ENCODE measurements around the gene PTPRG. TPM values are rescaled to one million over a fixed set of nuclear protein-coding genes. Genes with fewer than 3 reads are reported as not detected.

Gene PTPRG
- total and polyA plus RNA-seq, 2 of the 13 experiments (the other 11 are each of a cell fraction or from before 2014, with no cell fraction given): 8.0 to 25.3 TPM

DNA sequence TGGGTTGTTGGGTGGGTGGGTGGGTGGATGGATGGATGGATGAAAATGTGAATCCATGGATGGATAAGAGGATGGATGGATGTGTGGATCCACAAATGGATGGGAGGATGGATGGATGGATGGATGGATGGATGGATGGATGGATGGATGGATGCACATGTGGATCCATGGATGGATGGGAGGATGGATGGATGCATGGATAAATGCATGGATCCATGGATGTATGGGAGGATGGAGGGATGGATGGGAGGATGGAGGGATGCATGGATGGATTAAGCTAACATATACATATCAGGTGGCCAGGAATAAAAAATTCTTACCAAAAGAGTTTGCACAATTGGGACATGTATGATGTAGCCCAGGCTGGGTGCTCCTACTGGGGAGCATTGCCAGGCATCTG is 616.7 kb downstream of the PTPRG start:
- POLR2A ChIA-PET: no interaction called here
- TF ChIP-seq PHF21A (CRISPR knock-in tag; IDR thresholded peaks at IDR 0.05) (no peak), RFX1 (IDR thresholded peaks at IDR 0.05) (no peak), PLRG1 (conservative IDR thresholded peaks at IDR 0.05) (no peak), FOSL1 (CRISPR knock-in tag; IDR thresholded peaks at IDR 0.05; ENCODE audit: borderline replicate concordance) (no peak), KLF11 (CRISPR knock-in tag; IDR thresholded peaks at IDR 0.05) (no peak)
- TF ChIP-seq, protein P1, sequence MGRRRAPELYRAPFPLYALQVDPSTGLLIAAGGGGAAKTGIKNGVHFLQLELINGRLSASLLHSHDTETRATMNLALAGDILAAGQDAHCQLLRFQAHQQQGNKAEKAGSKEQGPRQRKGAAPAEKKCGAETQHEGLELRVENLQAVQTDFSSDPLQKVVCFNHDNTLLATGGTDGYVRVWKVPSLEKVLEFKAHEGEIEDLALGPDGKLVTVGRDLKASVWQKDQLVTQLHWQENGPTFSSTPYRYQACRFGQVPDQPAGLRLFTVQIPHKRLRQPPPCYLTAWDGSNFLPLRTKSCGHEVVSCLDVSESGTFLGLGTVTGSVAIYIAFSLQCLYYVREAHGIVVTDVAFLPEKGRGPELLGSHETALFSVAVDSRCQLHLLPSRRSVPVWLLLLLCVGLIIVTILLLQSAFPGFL (CRISPR knock-in tag; IDR thresholded peaks at IDR 0.05): no peak

DNA sequence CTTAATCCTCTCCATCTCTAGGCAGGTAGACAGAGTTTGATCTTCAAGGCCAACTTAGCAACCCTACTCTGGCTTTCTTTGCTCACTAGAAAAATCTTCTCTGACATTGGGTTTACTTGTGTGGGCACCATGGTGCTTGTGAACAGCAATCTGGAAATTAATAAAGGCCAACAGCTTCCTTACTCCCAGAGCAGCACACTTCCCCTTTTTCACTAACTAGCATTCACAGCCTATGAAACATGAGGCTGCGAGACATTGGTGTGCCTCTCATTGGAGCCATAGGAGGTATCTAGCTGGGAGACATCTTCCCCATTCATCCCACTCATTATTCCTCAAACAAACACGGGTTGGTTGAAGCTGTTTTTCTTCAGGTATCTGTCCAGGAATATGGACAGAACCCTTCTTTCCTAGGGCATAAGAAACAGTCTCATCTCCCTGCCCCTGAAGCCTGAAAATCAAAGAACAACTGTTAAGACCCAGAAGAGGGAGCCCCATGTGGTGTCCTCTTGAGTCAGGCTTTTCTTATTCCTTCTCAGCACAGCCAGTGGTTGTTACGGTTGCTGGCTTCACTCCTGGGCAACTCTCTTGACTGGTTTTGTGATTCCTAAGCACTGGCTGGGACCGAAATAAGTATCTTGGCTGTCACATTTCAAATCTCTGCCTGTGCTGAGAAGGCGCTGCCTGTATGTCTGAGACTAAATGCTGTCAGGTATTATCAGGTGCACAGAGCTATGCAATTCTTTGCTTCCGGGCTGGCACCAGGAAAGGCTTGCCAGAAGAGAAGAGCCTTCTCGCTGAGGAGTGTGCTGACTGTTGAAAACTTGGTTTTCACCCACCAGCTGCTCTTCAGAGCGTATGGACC is 617.6 kb downstream of the PTPRG start:
- H3K27me3 ChIP-seq (ENCODE audit: control insufficient read depth in 1 of 2, insufficient read depth in 2 of 2, low read length in 2 of 2): no peaks in the 10 kb centered on the region
- peaks cover 3% of the 10 kb centered on the region for H3K4me1 ChIP-seq (ENCODE audit: insufficient read depth, low read length)
- no peak overlapping the region for H3K27ac ChIP-seq (ENCODE audit: extremely low read length, insufficient read depth, low read length)
- ATAC-seq: no peak
- no peak overlapping the region for H2AFZ ChIP-seq (ENCODE audit: low read length)
- H3K4me2 ChIP-seq (ENCODE audit: low read depth, low read length): no peak overlapping the region
- no peak overlapping the region for H3K9ac ChIP-seq (ENCODE audit: insufficient read depth, low read depth, low read length)
- FAIRE-seq: no peak
- WGBS (ENCODE audit: low lambda C conversion rate): 88% methylated on average over 7 of the region's 8 CpGs
- intact Hi-C loops (cut with micrococcal nuclease; ENCODE audit: unreplicated experiment): no loop called here
- no peak for DNase-seq (ENCODE audit: low spot score)
- BruUV-seq (replicated peaks): no TSS peak
- H3K79me2 ChIP-seq (ENCODE audit: insufficient read depth, low read length): no peaks in the 10 kb centered on the region
- peaks cover 5% of the 10 kb centered on the region in 2 experiments; a peak in 1 of 5 replicates for H3K36me3 ChIP-seq (replicated peaks in 1 of 2; ENCODE audit: control insufficient read depth in 1 of 2, insufficient read depth in 2 of 2, low read length in 2 of 2)
- no peaks in the 10 kb centered on the region for H3K9me3 ChIP-seq (ENCODE audit: low read length)
- ChIA-PET CTCF (ENCODE audit: low intra/inter-chr PET ratio, low total read pairs) (no interaction called here), POLR2A (no interaction called here)
- H3K4me3 ChIP-seq (replicated peaks in 1 of 3; ENCODE audit: insufficient read depth in 1 of 3, low read depth in 2 of 3, low read length in 3 of 3): no peak overlapping the region
- H4K20me1 ChIP-seq (ENCODE audit: insufficient read depth, low read length): no peaks in the 10 kb centered on the region
- in situ Hi-C loops (cut with HindIII; ENCODE audit: extremely low pct_ligation_motif_present, low pct_unique_long_range_greater_than_20kb): loop anchor here (25.0 kb wide), 2 partner anchors 317 to 617 kb away; partner anchors contain the start of gene PTPRG
- TF ChIP-seq WIZ (CRISPR knock-in tag; IDR thresholded peaks at IDR 0.05) (no peak), DMAP1 (CRISPR knock-in tag; IDR thresholded peaks at IDR 0.05) (no peak), ZIK1 (CRISPR knock-in tag; IDR thresholded peaks at IDR 0.05; ENCODE audit: borderline replicate concordance, low read depth) (no peak), AFF4 (CRISPR knock-in tag; IDR thresholded peaks at IDR 0.05) (no peak), FUBP1 (CRISPR knock-in tag; IDR thresholded peaks at IDR 0.05; ENCODE audit: borderline replicate concordance) (no peak)

More for the DNA sequence above, 616.7 kb downstream of the PTPRG start:
- in situ Hi-C loops (cut with HindIII; ENCODE audit: extremely low pct_ligation_motif_present, low pct_unique_long_range_greater_than_20kb): loop anchor here (25.0 kb wide), 2 partner anchors 316 to 616 kb away; partner anchors contain the start of gene PTPRG
- Histone ChIP-seq H4K20me1 (ENCODE audit: insufficient read depth, low read length) (no peaks in the 10 kb centered on the region), H3K4me1 (ENCODE audit: insufficient read depth, low read length) (no peaks in the 10 kb centered on the region), H3K27me3 (ENCODE audit: control insufficient read depth in 1 of 2, insufficient read depth in 2 of 2, low read length in 2 of 2) (no peaks in the 10 kb centered on the region), H3K4me2 (ENCODE audit: low read depth, low read length) (no peak overlapping the region), H3K4me3 (replicated peaks in 1 of 3; ENCODE audit: insufficient read depth in 1 of 3, low read depth in 2 of 3, low read length in 3 of 3) (no peak overlapping the region), H2AFZ (ENCODE audit: low read length) (no peak overlapping the region), H3K27ac (ENCODE audit: extremely low read length, insufficient read depth, low read length) (no peak overlapping the region), H3K9me3 (ENCODE audit: low read length) (no peaks in the 10 kb centered on the region), H3K79me2 (ENCODE audit: insufficient read depth, low read length) (no peaks in the 10 kb centered on the region), H3K36me3 (replicated peaks in 1 of 2; ENCODE audit: control insufficient read depth in 1 of 2, insufficient read depth in 2 of 2, low read length in 2 of 2) (peaks cover 5% of the 10 kb centered on the region in 2 experiments; a peak in 2 of 5 replicates), H3K9ac (ENCODE audit: insufficient read depth, low read depth, low read length) (no peak overlapping the region)
- ATAC-seq: no peak
- DNase-seq (ENCODE audit: low spot score): no peak
- BruUV-seq (replicated peaks): no TSS peak
- intact Hi-C loops (cut with micrococcal nuclease; ENCODE audit: unreplicated experiment): no loop called here
- no peak for FAIRE-seq
- CTCF ChIA-PET (ENCODE audit: low intra/inter-chr PET ratio, low total read pairs): no interaction called here

All from HepG2 (cell line).